Lower leg skin (tissue), 3 donors: ENCODE measurements around the gene RTN1.

Experiments used
- CTCF ChIP-seq, 3 donors: fragments of 450-650 bp; IDR thresholded peaks; one replicate each; pipeline ENCODE4 v1.5.1; 2016; ENCODE audit warnings: antibody characterized with exemption in 3 of 3, mild to moderate bottlenecking in 3 of 3, moderate library complexity in 2 of 3
- POLR2A ChIP-seq, 2 donors: fragments of 450-650 bp; IDR thresholded peaks; one replicate each; pipeline ENCODE4 v1.6.1; 2016 to 2017; ENCODE audit warnings: antibody characterized with exemption in 2 of 2, mild to moderate bottlenecking in 1 of 2, moderate library complexity in 1 of 2

GRCh38 chr14:59761851-59762250 lies 108.7 kb downstream of the RTN1 start:
- no peak for TF ChIP-seq CTCF (IDR thresholded peaks at IDR 0.05)
- TF ChIP-seq POLR2A (IDR thresholded peaks at IDR 0.05) = no peak
